CD4-positive, alpha-beta T cell treated with Interleukin-12 subunit alpha and Interleukin-12 subunit beta, for 1 hour (primary cell): Measurements from ENCODE around the gene SIAE.

Source experiments
- DNase-seq: peaks from one replicate; pipeline ENCODE4 v3.0.0-alpha.2; 2020

SIAE gene

DNA sequence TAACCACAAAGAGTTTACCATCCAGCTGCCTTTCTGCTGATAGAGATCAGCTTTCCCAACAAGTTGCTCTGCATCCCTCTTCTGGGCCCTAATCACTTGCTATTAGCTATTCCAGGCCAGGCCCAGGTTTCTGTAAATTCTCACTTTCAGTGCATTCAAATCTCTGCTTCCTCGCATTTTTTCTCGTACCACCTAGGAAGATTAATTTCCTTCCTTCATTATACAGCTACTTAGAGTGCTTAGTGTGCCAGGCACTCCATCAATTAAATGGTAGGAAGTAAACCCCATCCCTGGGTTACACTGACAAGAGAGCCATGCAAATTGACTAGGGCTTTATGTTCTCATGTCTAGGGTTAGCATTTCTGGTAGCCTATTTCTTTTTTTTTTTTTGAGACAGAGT lies 9.7 kb downstream of the SIAE start:
- DNase-seq: no peak

DNA sequence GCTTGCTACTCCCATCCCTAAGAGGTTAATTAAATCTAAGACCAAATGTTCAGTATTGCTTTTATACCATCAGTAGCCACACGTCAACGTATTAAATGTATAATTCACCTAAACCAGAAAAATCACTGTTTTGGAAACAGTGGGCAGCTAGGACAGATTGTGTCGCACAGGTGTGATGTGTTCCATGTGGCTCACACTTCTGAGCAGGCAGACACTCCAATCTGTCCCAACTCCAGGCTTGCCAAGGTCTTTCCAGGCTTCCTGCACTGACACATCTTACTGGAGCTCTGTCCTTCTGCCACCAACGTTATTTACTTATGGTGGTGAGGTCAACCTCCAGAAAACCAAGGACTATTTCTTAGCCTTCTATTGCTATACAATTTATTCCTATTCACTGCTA lies 11.4 kb downstream of the SIAE start:
- no peak for DNase-seq

DNA sequence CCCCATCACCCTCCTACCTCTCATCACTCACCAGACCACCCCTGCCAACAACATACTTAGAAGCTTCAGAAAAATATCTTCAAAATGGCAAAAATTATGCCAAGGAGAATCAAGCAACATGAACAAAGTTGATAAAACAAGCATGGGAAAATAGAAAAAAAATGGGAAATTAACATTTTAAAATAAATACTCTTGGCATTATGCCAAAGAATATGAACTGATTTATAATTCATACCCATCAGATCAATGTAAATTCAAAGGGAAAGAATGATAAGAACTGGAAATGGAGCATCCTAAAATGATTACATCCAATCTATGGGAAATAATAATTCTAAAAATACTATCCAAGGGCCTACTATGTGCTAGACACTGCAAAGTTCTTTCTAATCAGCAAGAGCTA lies 12.0 kb downstream of the SIAE start:
- no peak for DNase-seq

DNA sequence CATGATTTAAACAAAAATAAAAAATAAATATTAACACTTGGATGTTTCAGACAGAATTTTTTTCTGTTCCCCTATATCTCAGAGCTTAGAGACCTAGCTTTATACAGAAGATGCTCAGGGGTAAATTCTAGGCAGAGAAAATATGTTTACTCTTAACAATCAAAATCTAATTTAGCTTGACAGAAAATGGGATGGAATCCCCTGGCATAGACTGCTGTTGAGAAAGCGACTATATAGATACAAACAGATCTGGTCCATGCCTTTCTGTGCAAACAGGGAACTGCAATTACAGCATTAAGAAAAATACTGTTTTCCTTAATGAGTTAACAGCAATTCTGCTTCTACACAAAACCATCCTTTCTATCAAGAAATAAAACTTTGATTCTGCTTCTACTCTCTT lies 14.6 kb downstream of the SIAE start:
- no peak for DNase-seq

DNA sequence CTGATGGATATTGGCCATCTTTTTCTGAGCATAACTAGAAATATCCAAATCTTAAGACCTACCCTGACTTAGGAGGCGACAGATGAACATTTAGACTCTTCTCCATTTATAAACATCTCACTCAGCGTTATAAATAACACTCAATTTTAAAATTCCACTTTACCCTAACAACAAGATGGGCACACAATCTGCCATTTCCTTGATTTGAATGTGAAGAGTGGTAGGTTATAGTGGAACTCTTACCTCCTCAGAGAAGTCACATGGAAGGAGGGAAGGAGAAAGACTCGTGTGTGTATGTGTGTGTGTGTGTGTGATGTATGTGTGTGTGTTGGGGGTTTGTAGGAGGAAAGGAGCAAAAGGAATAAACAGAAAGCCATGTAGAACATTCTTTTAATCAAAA lies 15.0 kb downstream of the SIAE start:
- no peak for DNase-seq

DNA sequence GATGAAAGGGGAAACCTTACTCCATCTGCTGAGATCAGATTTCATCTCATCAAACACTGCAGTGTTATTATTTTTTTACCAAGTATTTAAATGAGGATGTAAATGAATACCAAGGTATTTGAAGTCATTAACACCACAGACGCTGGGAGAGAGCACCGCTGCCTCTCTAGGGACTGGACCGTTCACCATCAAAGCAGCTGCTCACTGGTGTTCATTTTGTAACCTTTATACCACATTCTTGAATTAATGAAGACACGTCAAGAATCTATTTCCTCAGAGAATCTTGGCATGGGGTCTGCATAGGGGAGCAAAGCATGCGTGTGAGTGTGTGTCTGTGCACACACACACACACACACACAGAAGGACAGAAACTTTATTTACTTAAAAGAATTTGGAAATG lies 15.6 kb downstream of the SIAE start:
- DNase-seq: no peak

DNA sequence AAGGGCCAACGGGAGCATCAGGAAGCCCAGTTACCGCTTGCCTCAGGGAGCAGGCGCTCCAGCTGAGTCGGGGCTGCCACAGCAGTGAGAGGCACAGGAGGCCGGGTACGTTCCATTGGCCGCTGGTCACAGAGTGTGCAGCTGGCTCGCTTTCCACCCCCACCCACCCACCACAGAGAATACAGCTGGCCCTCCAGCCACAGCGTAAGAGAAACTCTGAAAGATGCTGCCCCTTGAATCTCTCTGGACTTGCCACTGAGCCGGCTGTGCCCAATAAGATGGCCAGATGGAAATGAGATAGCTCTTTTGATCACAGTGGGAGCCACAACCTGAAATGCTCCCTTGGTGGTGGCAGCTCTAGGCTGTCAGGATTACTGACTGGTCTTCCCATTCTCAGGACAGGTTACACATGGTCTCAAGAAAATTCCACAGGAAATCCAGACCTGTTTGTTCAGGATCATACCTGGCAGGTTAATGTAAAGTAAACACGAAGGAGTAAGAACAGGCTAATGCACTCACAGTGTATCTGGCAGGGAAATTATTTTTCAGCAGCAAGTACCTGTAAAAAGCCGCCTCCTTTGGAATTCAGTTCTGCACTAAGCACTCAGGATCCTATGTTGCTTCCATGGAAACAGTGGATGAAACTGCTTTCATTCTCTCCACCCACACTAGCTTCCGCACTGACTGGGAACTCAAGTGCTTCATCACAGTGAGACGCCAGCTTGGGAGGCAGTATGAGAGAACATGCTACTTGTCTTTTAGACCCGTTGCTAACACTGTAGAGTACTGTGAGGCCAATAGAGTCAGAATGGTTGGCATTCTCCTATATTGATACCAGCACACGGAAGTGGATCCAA lies 16.5 kb downstream of the SIAE start:
- no peak for DNase-seq

DNA sequence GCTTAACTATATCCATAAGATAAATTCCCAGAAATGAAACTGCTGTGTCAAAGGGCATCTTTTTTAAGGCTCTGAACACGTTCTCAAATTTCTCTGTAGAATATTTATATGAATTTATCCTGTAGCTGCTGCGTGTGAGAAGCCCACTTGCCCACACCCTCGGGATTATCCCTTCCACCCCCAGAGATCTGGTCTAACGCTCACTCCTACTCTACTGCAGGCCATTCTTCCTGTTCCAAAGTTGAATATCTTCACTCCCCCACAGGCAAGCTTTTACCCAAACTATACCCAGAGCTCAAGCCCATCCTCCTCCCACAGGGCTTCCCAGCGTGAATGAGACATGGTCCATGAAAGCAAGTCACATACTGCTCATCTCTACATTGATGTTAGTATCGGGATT lies 24.9 kb downstream of the SIAE start:
- DNase-seq: no peak

DNA sequence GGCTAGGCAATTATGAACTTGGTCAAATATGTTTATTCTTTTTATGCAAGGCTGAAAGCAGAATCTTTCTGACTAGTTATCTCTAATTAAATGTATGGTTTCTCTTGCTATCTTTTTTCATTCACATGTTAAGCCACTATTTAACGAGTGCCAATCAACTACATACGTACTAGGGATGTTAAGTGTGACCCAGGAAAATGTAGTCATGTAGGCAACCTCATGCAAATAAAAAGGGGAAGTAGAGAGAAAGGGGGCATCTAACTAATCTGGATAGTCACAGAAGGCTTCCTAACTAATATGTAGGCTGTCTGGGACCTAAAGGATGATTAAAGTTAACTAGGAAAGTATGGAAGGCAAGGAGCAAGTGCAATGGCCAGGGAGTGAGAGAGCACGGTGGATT lies 27.4 kb downstream of the SIAE start:
- no peak for DNase-seq

DNA sequence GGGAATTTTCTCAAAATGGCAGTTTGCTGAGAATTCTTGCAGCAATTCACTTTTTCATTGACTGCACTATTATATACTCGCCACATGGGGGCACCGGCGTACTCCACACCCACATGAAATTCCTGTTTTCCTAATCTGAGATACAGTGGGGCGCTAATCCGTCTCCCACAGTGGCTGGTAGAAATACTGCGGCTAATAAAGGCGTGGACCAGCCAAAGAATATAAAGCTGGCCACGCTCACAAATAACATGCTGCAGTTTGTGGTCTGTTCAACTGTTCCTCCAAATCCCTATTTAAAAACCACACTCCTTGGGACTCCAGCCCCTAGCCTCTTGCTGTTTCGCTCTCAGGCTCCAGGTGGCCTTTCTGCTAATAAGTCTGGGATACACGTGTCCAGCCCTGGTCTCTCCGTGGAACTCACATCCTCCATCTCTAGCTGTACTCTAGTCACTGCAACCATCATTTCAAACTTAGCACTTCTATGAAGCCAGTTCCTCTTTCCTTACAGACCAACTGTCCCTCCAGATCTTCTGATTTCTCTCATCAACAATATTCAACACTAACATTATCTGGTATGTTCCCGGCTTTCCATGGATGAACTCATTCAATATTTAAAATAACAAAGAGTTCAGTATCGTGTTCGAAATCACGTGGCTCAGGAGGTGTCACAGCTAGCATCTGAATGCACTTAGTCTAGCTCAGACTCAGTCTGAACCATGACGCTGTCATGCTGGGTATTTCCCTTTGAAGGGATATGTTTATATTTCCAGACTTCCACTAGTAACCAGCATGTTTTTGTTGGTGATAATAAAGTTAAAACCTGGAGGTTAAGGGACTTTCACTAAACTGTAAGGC lies 28.9 kb downstream of the SIAE start:
- DNase-seq: peak; percentile 45

DNA sequence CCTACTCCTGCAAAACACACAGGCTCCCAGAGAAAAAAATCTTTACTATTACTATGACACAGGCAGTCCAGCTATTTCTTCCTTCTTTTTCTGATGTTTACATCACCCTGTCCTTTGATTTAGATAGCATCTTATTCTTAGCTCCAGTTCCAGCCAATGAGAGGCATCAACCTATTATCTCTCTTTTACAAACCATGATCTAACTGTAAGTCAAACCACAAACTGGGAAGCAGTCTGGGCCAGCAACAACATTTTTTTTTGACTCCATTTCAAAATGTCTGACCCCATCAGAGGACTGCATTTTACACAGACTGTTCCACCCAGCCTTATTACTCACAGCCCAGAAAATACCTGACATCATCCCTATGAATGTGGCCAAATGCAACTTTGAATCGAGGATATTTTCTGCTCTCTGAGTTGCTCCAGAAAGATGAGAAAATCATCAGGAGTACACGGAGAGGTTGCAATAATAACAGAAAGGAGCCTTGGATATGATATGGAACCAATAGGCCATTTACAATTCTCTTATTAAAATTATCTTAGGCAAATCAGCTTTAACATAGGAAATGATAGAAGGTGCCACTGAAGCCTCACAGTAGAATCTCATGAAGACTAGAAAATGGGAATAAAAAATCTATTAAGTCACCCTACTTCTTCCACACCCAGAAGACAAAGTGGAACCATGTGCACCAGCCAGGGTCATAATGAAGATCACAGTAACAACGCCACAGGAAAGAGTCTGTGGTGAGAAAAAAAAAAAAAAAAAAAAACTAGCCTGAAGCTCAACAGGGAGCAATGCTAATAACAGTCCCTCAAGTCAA lies 29.7 kb downstream of the SIAE start:
- no peak for DNase-seq

DNA sequence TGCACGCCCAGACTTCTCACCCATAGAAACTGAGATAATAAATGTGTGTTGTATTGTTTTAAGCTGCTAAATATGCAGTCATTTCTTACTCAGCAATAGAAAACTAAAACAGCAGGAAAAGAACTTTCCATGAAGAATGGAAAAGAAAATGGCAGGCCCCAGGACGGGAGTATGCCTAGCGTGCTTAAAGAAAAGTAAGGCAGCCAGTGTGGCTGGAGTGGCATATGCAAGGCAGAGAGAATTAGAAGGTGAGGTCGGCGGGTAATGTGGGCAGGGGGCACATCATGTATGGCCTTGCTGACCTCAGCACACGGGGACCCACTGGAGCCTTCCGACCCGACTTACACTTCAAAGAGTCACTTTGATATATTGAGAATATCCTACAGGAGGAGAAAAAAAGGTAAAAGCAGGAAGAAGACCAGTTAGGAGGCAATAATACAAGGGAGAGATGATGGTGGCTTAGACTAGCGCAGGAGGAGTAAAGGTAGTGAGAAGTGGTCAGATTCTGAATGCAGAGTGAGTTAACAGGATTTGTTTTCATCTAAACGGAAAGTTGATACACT lies 30.4 kb downstream of the SIAE start:
- DNase-seq: no peak

DNA sequence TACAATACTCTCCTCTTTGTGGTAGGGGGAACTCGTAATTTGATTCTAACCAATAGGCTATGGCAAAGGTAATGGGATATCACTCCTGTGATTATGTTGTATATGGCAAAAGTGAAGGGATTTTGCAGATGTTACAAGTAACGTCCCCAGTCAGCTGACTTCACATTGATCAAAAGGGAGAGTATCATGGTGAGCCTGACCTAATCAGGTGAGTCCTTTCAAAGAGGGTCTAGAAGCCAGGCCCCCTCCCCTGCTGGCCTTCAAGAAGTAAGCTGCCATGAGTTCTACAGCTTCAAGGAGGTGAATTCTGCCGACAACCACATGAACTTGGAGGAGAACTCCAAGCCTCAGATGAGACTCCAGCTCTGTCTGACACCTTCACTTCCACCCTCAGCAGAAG lies 30.9 kb downstream of the SIAE start:
- DNase-seq: no peak

DNA sequence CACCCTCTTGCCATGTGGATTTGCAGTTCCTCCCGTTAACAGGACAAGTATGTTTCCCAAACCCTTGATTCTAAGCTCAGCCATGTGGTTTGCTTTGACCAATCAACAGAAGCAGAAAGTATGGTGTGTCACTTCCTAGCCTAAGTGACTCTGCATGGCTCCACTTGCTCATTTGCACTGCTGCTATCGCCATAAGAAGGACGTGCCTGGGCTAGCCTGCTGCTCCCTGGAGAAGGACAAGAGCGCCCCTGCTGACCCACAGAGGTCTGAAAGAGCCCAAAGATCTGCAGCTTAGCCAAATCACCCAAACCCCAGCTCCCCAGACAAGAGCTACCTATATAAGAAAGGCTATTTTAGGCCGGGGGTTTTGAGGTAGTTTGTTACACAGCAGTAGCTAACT lies 32.9 kb downstream of the SIAE start:
- no peak for DNase-seq

DNA sequence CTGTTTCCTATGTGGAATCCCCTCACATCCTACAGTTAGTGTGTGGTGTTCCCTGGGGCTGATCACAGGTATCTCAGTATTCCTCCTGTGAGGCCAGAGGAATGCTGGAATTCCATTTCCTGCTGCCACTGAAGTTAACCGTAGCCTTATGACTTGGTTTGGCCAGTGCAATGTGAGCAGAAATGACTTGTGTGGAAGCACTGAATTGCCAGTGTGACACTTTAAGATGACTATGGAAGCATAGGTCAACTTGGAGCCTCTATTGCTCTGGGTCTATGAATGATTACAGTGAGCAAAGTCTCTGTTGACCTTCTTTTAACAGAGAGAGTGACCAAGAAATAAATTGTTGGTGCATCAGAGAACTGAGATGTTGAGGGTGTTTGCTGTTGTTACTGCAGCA lies 34.4 kb downstream of the SIAE start:
- no peak for DNase-seq

DNA sequence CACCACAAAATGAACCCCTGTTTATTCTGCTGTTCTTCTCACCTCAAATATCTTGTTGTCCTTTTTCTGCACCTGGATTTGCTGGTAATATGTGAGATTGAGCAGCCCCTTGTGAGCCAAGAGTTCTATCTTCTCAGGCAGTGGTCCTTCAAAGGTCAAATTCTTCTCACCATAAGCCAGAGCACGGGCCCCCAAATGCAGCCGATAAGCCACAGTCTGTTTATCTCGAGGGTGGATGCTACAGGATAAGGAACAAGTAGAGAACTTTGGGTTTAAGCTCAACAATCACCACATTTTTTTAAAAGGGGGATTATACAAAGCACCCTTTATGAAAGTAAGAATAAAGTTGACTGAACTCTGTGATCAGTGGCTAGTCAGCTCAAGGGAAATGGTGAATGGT lies 35.0 kb downstream of the SIAE start:
- DNase-seq: no peak

DNA sequence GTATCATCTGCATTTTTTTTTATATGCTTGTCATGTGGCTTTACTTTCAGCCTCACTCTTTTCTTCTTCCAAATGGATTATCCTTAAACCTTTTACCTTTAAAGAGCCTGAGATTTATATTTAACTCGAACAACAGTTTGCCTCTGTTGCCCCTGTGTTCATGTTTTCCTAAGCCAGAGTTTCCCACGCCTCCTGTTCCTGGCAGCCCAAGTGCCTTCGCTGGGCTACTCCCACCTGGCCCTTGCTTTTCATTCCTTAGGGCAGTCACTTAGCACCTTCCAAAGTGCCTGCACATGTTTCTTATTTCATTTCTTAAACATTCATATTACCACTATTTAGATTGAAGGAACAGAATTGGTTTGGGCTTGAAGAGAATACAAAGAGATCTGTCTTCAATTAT lies 37.6 kb downstream of the SIAE start:
- DNase-seq: no peak

DNA sequence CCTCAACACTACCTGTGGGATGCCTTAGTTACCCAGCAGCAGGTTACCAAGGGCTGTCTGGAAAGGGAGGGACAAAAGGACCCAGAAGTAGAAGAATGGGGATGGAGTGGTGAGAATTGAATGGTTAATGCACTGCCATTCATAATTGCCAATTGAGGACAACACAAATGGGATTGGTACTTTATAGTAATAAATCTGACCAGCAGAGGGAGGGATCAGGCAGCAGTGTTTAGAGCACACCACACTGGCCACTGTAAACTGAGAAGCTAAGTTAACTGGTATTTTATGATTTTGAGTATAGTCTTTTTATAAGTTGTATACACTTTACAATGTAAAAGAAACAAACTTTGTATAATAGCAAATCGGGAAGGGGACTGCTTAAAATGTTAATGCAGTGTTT lies 40.2 kb downstream of the SIAE start:
- no peak for DNase-seq

DNA sequence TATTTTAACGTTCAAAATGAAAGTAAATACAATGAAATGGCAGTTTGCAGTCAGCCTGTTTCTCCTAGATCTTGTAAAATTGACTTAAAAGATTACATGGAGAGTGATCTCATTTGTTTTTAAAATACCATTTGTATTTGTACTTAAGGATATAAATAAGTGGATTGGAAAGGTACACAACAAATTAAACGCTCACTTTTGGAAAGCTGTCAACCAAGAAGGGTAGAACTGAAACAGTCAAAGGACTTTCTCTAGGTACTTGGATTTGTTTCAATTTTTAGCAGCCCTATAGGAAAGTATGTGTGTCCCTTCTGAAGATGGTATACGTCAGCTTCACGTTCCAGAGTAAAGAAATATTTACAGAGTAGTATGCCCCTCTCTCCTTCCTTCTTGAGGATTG lies 43.6 kb downstream of the SIAE start:
- no peak for DNase-seq

DNA sequence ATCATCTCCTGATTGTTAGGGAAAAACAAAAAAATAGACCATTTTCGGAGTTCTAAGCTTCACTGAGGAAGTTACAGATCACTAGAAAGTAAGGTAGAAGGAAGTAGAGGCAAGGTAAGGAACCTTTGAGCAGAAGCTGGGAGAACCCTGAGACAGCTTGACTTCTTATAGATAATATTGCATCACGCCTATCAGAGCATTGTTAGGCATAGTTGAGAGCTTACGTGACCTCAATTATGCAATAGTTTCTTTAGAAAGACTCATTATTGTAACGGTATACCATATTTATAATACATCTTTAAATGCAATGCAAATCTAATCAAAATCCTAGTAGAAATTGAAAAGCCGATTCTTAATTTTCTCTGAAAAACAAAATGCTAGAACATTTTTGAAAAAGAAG lies 46.0 kb downstream of the SIAE start:
- no peak for DNase-seq

DNA sequence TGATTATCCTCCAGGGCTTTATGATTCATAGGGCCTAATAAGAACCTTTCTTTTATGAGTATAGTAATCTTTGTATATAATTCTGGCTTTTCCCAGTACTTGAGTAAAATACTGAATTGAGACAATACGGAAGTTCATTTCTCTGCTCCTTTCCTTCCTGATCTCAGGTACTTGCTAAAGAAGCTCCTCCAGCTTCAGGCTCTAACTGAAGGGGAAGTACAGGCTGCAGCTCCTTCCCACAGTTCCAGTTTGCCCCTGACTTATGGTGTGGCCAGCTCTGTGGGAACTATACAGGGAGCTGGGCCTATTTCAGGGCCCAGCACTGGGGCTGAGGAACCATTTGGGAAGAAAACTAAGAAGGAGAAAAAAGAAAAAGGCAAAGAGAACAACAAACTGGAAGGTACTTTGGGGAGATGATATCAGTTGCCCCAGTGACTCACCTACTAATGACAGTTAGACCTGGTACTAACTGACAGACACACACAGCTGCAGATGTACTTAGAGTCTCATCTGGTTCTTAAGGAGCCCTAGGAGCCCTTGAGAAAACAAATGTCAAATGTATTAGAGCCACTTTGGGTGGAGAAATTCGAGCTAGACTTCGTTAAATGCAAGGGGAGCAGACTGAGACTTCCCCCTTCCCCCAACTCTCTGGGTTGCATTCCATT lies 47.9 kb downstream of the SIAE start:
- no peak for DNase-seq

DNA sequence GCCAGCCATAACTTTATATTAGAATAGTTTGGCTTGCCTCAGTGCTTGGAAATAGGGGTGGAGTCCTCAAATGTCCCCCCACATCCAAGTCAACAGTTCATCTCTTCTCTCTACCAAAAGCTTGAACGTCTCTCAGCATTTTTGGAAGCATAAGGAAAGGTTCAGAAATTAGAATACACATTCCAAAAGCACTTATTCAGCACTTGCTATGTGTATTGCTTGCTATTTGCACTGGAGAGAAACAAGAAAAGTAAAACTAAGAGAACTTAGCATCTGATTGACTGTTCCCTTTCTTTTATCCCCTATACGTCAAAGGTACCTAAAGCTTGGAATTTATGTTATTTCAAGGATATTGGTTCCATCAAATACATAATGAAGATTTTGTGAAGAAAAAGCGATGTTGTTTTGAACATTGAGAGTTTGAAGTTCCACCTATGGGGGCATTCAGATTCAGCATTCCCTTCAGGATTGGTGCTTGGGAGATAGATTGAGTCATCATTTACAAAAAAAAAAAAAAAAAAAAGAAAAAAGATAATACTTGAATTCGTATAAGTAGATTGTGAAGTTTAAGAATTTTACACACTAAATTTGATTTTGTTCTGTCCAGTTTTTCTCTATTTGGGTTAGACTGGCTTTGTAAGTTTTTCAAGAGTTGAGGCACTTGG lies 49.5 kb downstream of the SIAE start:
- no peak for DNase-seq
